B cell (primary cell): ENCODE results near the gene PKMYT1. TPM values are rescaled to one million over a fixed set of nuclear protein-coding genes. Genes with fewer than 3 reads are reported as not detected.

Source experiments
- ATAC-seq: fragments of 200-7000 bp; cut with Tn5 transposase; one replicate; pipeline ENCODE4 v1.10.0; 2021; ENCODE audit warnings: low read depth, mild to moderate bottlenecking, moderate number of reproducible peaks, moderate library complexity
- CTCF ChIA-PET: fragments of 350-600 bp; sonication (Branson Sonifier 250); formaldehyde crosslinking; loops from one replicate; lab custom pipeline; 2021; ENCODE audit warnings: antibody characterized with exemption, inconsistent platforms; lab: Charles Lee
- POLR2A ChIA-PET: fragments of 350-600 bp; sonication (Branson Sonifier 250); formaldehyde crosslinking; loops from one replicate; lab custom pipeline; 2021; ENCODE audit warnings: antibody characterized with exemption; lab: Charles Lee
- DNase-seq: peaks from one replicate; pipeline ENCODE4 v3.0.0; 2013
- H2AFZ ChIP-seq: 2 replicates; pipeline ENCODE4 v1.6.1; 2012; ENCODE audit warnings: mild to moderate bottlenecking, low read depth, low read length; ENCODE audit not compliant: insufficient read depth, poor library complexity, severe bottlenecking
- H3K27ac ChIP-seq, 2 donors: 1 replicate in 1 of 2; 2 replicates in 1 of 2; pipeline ENCODE4 v1.5.1; 2012 to 2013; ENCODE audit warnings: low read length in 2 of 2, mild to moderate bottlenecking in 2 of 2, moderate library complexity in 1 of 2
- H3K27me3 ChIP-seq, 4 experiments: fragments of 200-600 bp in 1 of 4; sonication (generic) in 1 of 4; replicated peaks in 1 of 4; 1 replicate in 2 of 4; 2 replicates in 2 of 4; pipeline versions ENCODE4 v1.6.1 to v1.7.0; 2013 to 2016; ENCODE audit warnings: low read length in 3 of 4, mild to moderate bottlenecking in 2 of 4, mixed read lengths in 1 of 4, moderate library complexity in 1 of 4; ENCODE audit not compliant: insufficient read depth in 4 of 4, control insufficient read depth in 3 of 4; ENCODE audit errors: control extremely low read depth in 1 of 4
- H3K36me3 ChIP-seq, 2 experiments: replicated peaks in 1 of 2; 1 replicate in 1 of 2; 2 replicates in 1 of 2; pipeline versions ENCODE4 v1.6.1 to v1.7.1; 2013; ENCODE audit warnings: low read length in 1 of 2; ENCODE audit not compliant: insufficient read depth in 2 of 2, control insufficient read depth in 1 of 2; ENCODE audit errors: control extremely low read depth in 1 of 2, extremely low read depth in 1 of 2
- H3K4me1 ChIP-seq, 2 donors: fragments of 200-600 bp in 1 of 2; sonication (generic) in 1 of 2; 1 replicate in 1 of 2; 2 replicates in 1 of 2; pipeline versions ENCODE4 v1.5.1 to v1.6.1; 2013 to 2017; ENCODE audit warnings: low read length in 2 of 2; ENCODE audit not compliant: control insufficient read depth in 2 of 2, insufficient read depth in 2 of 2
- H3K4me2 ChIP-seq: replicated peaks from 2 replicates; pipeline ENCODE3; 2012; ENCODE audit warnings: mild to moderate bottlenecking, low read depth, low read length; ENCODE audit not compliant: poor library complexity, severe bottlenecking
- H3K4me3 ChIP-seq, 5 experiments: fragments of 200-600 bp in 1 of 5; sonication (generic) in 1 of 5; 1 replicate in 3 of 5; 2 replicates in 2 of 5; pipeline versions ENCODE4 v1.5.1 to v1.7.0; 2011 to 2016; ENCODE audit warnings: low read length in 4 of 5, mild to moderate bottlenecking in 4 of 5, low read depth in 2 of 5, control low read depth in 1 of 5, moderate library complexity in 1 of 5; ENCODE audit not compliant: insufficient read depth in 1 of 5; ENCODE audit errors: control extremely low read depth in 1 of 5, extremely low read depth in 1 of 5
- H3K79me2 ChIP-seq: fragments of 200-600 bp; sonication (generic); one replicate; pipeline ENCODE4 v1.6.0; 2016; ENCODE audit warnings: low read length; ENCODE audit not compliant: control insufficient read depth, insufficient read depth
- H3K9ac ChIP-seq: fragments of 200-600 bp; sonication (generic); 2 replicates; pipeline ENCODE4 v1.6.1; 2017; ENCODE audit warnings: mild to moderate bottlenecking, low read length, moderate library complexity
- H3K9me3 ChIP-seq, 3 donors: one replicate each; pipeline versions ENCODE4 v1.6.1 to v1.7.1; 2013; ENCODE audit warnings: low read length in 2 of 3; ENCODE audit not compliant: control insufficient read depth in 2 of 3, insufficient read depth in 1 of 3; ENCODE audit errors: control extremely low read depth in 1 of 3
- H4K20me1 ChIP-seq: 2 replicates; pipeline ENCODE4 v1.6.0; 2012; ENCODE audit warnings: mild to moderate bottlenecking, low read length; ENCODE audit not compliant: insufficient read depth, control insufficient read depth, poor library complexity, severe bottlenecking
- H3K27ac Mint-ChIP-seq: one replicate; pipeline ENCODE4 v1.8.0; 2021; ENCODE audit warnings: mixed read lengths
- H3K27me3 Mint-ChIP-seq: one replicate; pipeline ENCODE4 v1.8.0; 2021; ENCODE audit warnings: mixed read lengths
- H3K4me1 Mint-ChIP-seq: one replicate; pipeline ENCODE4 v1.8.0; 2021; ENCODE audit warnings: mixed read lengths
- H3K4me3 Mint-ChIP-seq: one replicate; pipeline ENCODE4 v1.8.0; 2021; ENCODE audit warnings: mixed read lengths
- H3K9me3 Mint-ChIP-seq: one replicate; pipeline ENCODE4 v1.8.0; 2022; ENCODE audit warnings: mixed read lengths; ENCODE audit not compliant: insufficient read depth
- EZH2 ChIP-seq: IDR thresholded peaks from 2 replicates; pipeline ENCODE4 v1.6.1; 2012; ENCODE audit warnings: borderline replicate concordance, low read depth, mild to moderate bottlenecking, moderate library complexity, low read length; ENCODE audit not compliant: insufficient read depth, poor library complexity, severe bottlenecking
- WGBS: methylation state at CpG from one replicate; pipeline ENCODE4 v1.1.5; 2013; ENCODE audit warnings: missing lambda C conversion rate; ENCODE audit not compliant: insufficient coverage; 5-methylcytosine and 5-hydroxymethylcytosine counted together
- intact Hi-C: fragments of 100-400 bp; cut with micrococcal nuclease; formaldehyde crosslinking; loops from one replicate; pipeline ENCODE4 v1.10.0; 2022
- polyA plus RNA-seq: library from polyadenylated mRNA; depleted of rRNA; stranded (reverse); fragments of >200 nt; gene quantifications from 2 replicates; pipeline ENCODE4 v1.2.3, GENCODE V29; 2012
- total RNA-seq, 2 donors: library from RNA; stranded (reverse); fragments of 120-200 nt in 1 of 2; gene quantifications; 1 replicate in 1 of 2; 2 replicates in 1 of 2; pipeline versions ENCODE4 v1.2.3 to v1.2.4, GENCODE V29; 2013 to 2022
- TF ChIP-seq, protein P1 (sequence below): fragments of 200-600 bp; IDR thresholded peaks from one replicate; pipeline ENCODE4 v1.8.0; 2022; ENCODE audit warnings: antibody characterized with exemption, mild to moderate bottlenecking

PKMYT1 gene
- total and polyA plus RNA-seq, 2 donors (not counting 1 experiment from before 2014, with no cell fraction given), result 0.67 to 2.6 TPM

DNA sequence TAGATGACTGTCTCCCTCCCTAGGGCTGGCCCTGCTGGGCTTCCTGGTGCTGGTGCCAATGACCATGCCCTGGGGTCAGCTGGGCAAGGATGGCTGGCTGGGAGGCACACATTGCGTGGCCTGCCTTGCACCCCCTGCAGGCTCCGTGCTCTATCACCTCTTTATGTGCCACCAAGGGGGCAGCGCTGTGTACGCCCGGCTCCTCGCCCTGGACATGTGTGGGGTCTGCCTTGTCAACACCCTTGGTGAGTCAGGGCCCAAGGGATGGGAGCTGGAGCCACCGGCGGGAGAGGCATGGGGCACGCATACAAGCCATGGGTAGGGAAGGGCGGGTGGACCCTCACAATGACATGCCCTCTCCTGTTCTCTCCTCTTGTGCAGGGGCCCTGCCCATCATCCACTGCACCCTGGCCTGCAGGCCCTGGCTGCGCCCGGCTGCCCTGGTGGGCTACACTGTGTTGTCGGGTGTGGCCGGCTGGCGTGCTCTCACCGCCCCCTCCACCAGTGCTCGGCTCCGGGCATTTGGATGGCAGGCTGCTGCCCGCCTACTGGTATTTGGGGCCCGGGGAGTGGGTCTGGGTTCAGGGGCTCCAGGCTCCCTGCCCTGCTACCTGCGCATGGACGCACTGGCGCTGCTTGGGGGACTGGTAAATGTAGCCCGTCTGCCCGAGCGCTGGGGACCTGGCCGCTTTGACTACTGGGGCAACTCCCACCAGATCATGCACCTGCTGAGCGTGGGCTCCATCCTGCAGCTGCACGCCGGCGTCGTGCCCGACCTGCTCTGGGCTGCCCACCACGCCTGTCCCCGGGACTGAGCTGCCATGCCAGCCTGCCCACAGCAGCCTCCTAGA, 8.9 kb downstream of the PKMYT1 start:
- no peak for DNase-seq
- no peak overlapping the region for H3K4me2 ChIP-seq
- H2AFZ ChIP-seq, result no peak overlapping the region
- H3K4me3 Mint-ChIP-seq, result peak overlapping the region; percentile 67
- H3K4me1 Mint-ChIP-seq, result peaks cover 16% of the 10 kb centered on the region
- ChIA-PET CTCF (interaction anchor here (0.8 to 1.6 kb wide), 3 partner anchors 9 to 103 kb away, joined by 3 to 4 read pairs (median 3); no protein-coding TSS in a partner anchor), POLR2A (interaction anchor here (0.5 kb wide), 1 partner anchor 53 kb away, joined by 4 read pairs; no protein-coding TSS in a partner anchor)
- H3K79me2 ChIP-seq, result no peaks in the 10 kb centered on the region
- no peak overlapping the region for H3K27ac ChIP-seq
- no peak overlapping the region for H3K9ac ChIP-seq
- ATAC-seq, result no peak
- 78% methylated on average over 31 of the region's 35 CpGs for WGBS
- intact Hi-C loops, result no loop called here
- TF ChIP-seq, protein P1, sequence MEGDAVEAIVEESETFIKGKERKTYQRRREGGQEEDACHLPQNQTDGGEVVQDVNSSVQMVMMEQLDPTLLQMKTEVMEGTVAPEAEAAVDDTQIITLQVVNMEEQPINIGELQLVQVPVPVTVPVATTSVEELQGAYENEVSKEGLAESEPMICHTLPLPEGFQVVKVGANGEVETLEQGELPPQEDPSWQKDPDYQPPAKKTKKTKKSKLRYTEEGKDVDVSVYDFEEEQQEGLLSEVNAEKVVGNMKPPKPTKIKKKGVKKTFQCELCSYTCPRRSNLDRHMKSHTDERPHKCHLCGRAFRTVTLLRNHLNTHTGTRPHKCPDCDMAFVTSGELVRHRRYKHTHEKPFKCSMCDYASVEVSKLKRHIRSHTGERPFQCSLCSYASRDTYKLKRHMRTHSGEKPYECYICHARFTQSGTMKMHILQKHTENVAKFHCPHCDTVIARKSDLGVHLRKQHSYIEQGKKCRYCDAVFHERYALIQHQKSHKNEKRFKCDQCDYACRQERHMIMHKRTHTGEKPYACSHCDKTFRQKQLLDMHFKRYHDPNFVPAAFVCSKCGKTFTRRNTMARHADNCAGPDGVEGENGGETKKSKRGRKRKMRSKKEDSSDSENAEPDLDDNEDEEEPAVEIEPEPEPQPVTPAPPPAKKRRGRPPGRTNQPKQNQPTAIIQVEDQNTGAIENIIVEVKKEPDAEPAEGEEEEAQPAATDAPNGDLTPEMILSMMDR, result no peak
- no peaks in the 10 kb centered on the region for H3K36me3 ChIP-seq
- H3K9me3 Mint-ChIP-seq, result no peaks in the 10 kb centered on the region
- H3K27me3 ChIP-seq, result peaks cover 0 to 30% (median 8%) of the 10 kb centered on the region in 4 experiments
- H3K4me1 ChIP-seq, result peaks cover 29 to 34% of the 10 kb centered on the region in 2 donors
- H3K9me3 ChIP-seq, result peaks cover 0 to 15% (median 0%) of the 10 kb centered on the region in 3 donors
- H3K4me3 ChIP-seq, result no peak overlapping the region
- H3K27ac Mint-ChIP-seq, result no peak overlapping the region
- peaks cover 17% of the 10 kb centered on the region for H4K20me1 ChIP-seq
- peaks cover 12% of the 10 kb centered on the region for H3K27me3 Mint-ChIP-seq

DNA sequence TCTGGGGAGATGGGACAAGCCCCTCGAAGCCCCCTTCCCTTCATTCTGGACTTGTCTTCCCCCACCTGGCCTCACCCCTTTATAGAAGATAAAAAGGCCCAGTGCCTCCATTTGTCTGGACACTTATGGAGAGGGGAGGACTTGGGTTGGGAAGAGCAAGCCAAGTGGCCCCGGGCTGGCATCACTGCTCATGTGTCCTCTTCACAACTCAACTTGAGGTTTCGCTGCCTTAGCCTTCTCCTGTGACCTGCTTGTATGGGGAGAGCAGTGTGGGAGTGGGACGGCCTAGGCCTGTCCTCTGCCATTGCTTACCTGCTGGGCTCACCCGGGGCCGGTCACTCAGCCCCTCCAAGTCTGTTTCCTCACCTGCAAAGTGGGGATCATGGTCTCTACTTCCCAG, 9.7 kb downstream of the PKMYT1 start:
- Mint-ChIP-seq H3K27me3 (peaks cover 12% of the 10 kb centered on the region), H3K27ac (no peak overlapping the region), H3K4me1 (peaks cover 16% of the 10 kb centered on the region), H3K4me3 (peak overlapping the region; percentile 67), H3K9me3 (no peaks in the 10 kb centered on the region)
- H3K79me2 ChIP-seq, result no peaks in the 10 kb centered on the region
- H3K4me3 ChIP-seq, result peak overlapping the region in 1 of 5 experiments; percentile 58
- intact Hi-C loops, result no loop called here
- ChIA-PET POLR2A (interaction anchor here (0.6 to 1.3 kb wide), 2 partner anchors 10 to 58 kb away, joined by 6 to 7 read pairs; partner anchors contain the start of gene PKMYT1), CTCF (interaction anchor here (0.9 to 1.5 kb wide), 3 partner anchors 10 to 16 kb away, joined by 3 to 4 read pairs (median 3); no protein-coding TSS in a partner anchor)
- no peak for ATAC-seq
- peaks cover 24% of the 10 kb centered on the region for H4K20me1 ChIP-seq
- no peak overlapping the region for H3K9ac ChIP-seq
- peaks cover 36 to 41% of the 10 kb centered on the region in 2 donors for H3K4me1 ChIP-seq
- H3K27me3 ChIP-seq, result peaks cover 0 to 38% (median 11%) of the 10 kb centered on the region in 4 experiments
- peaks cover 0 to 19% (median 0%) of the 10 kb centered on the region in 3 donors for H3K9me3 ChIP-seq
- no peak overlapping the region for H2AFZ ChIP-seq
- H3K27ac ChIP-seq, result no peak overlapping the region
- no peak for TF ChIP-seq EZH2
- TF ChIP-seq, protein P1, result no peak
- H3K4me2 ChIP-seq, result peak overlapping the region; percentile 99
- 97% methylated on average over 3 of the region's 6 CpGs for WGBS
- no peaks in the 10 kb centered on the region for H3K36me3 ChIP-seq
- no peak for DNase-seq
